Measurements from ENCODE around the gene CX3CL1. TPM values are rescaled to one million over a fixed set of nuclear protein-coding genes. Genes with fewer than 3 reads are reported as not detected.

Gene CX3CL1
- total RNA-seq, 1 experiment from 2014 or later: 1.7 TPM

- Mint-ChIP-seq H3K4me3 (peak overlapping the region; percentile 26 to 42; a peak in 2 of 5 replicates), H3K36me3 (ENCODE audit: insufficient read depth in 1 of 3, low read depth in 3 of 3) (no peaks in the 10 kb centered on the region)
- H2BK20ac ChIP-seq (ENCODE audit: low read depth, low read length, poor library complexity, severe bottlenecking): no peak overlapping the region
Observed at GRCh38 chr16:57373117-57373947, 1.0 kb downstream of the CX3CL1 start.

More at GRCh38 chr16:57373117-57373947, 1.0 kb downstream of the CX3CL1 start:
- Histone ChIP-seq H3K4ac (ENCODE audit: low read depth, low read length) (no peak overlapping the region), H3K9me3 (ENCODE audit: control insufficient read depth, low read depth, low read length) (no peaks in the 10 kb centered on the region), H4K91ac (ENCODE audit: insufficient read length, low read depth, low read length) (no peak overlapping the region), H4K8ac (replicated peaks; ENCODE audit: insufficient read length, low read depth, low read length) (no peak overlapping the region), H2BK5ac (ENCODE audit: insufficient read length, low read length) (no peak overlapping the region), H3K56ac (ENCODE audit: insufficient read length, low read depth, low read length) (no peak overlapping the region), H3K14ac (ENCODE audit: insufficient read depth, low read length) (no peak overlapping the region; the same call in 1 of the 2 replicates), H2BK120ac (ENCODE audit: low read depth, low read length, poor library complexity, severe bottlenecking) (no peak overlapping the region), H4K5ac (ENCODE audit: insufficient read length, low read depth, low read length) (no peak overlapping the region), H3T11ph (ENCODE audit: low read length) (no peak overlapping the region), H3K4me1 (ENCODE audit: insufficient read depth, low read length) (peaks cover 3% of the 10 kb centered on the region; the same call in 1 of the 2 replicates), H3K4me2 (ENCODE audit: insufficient read depth, insufficient read length, low read length) (peak overlapping the region; percentile 14), H3K79me2 (ENCODE audit: insufficient read depth, low read length) (no peaks in the 10 kb centered on the region), H3K23me2 (ENCODE audit: insufficient read length, low read depth, low read length, poor library complexity, severe bottlenecking) (no peaks in the 10 kb centered on the region), H3K23ac (ENCODE audit: insufficient read length, low read depth, low read length) (no peak overlapping the region), H3K27ac (ENCODE audit: insufficient read length, low read depth, low read length) (no peak overlapping the region), H2AFZ (ENCODE audit: low read length) (no peak overlapping the region), H3K27me3 (ENCODE audit: insufficient read depth, low read length) (no peaks in the 10 kb centered on the region), H2BK12ac (ENCODE audit: insufficient read length, low read depth, low read length) (no peak overlapping the region), H3K18ac (ENCODE audit: insufficient read length, low read depth, low read length) (no peak overlapping the region), H4K20me1 (ENCODE audit: control insufficient read depth, insufficient read depth, insufficient read length) (no peaks in the 10 kb centered on the region), H2AK5ac (ENCODE audit: insufficient read length, low read length) (no peak overlapping the region), H2BK15ac (ENCODE audit: low read depth, low read length) (no peak overlapping the region), H3K79me1 (ENCODE audit: insufficient read depth, low read depth, low read length, poor library complexity, severe bottlenecking) (no peaks in the 10 kb centered on the region), H3K9ac (ENCODE audit: extremely low read depth, insufficient read length, low read length) (no peak overlapping the region)
- no CpG with 5 or more reads among the region's 9 CpGs for WGBS (ENCODE audit: extremely low coverage, insufficient read length, low lambda C conversion rate)
- Mint-ChIP-seq H3K9me3 (no peaks in the 10 kb centered on the region), H3K27ac (peak overlapping the region in 1 of 3 experiments; percentile 9; a peak in 1 of 7 replicates), H3K4me1 (peaks cover 27 to 34% of the 10 kb centered on the region in 2 experiments), H3K27me3 (ENCODE audit: low read depth) (peaks cover 1% of the 10 kb centered on the region; the same call in 1 of the 2 replicates)
- DNase-seq: no peak
- no peak for TF ChIP-seq CTCF (conservative IDR thresholded peaks at IDR 0.05)

Data from H9 (cell line).